GM12873 (cell line): ENCODE results near the gene COL1A1.
A peak's percentile ranks its signal among the peaks of the same experiment; 100 is the strongest.

Experiments
- CTCF ChIP-seq: IDR thresholded peaks from 2 replicates; pipeline ENCODE4 v1.5.1; 2012; ENCODE audit warnings: low read depth, mild to moderate bottlenecking, moderate library complexity, low read length, control low read depth; ENCODE audit not compliant: insufficient read depth; ENCODE audit errors: missing control alignments

COL1A1 gene

GRCh38 chr17:50153650-50154575, 47.5 kb downstream of the COL1A1 start:
- TF ChIP-seq CTCF = no peak

- TF ChIP-seq CTCF = no peak
Measured at GRCh38 chr17:50152736-50153135, 48.7 kb downstream of the COL1A1 start.

- no peak for TF ChIP-seq CTCF
Measured at GRCh38 chr17:50151937-50152547, 49.4 kb downstream of the COL1A1 start.

- peak; percentile 78 for TF ChIP-seq CTCF
Measured at GRCh38 chr17:50151041-50151936, 50.1 kb downstream of the COL1A1 start.

GRCh38 chr17:50150354-50151040, 50.9 kb downstream of the COL1A1 start, which contains the start of gene PPP1R9B:
PPP1R9B (minus strand) TSS chr17:50150677; CDS start chr17:50150513, 164 bp downstream.
- no peak for TF ChIP-seq CTCF

- no peak for TF ChIP-seq CTCF
Measured at GRCh38 chr17:50149417-50150353, 51.7 kb downstream of the COL1A1 start.
